ENCODE results near the gene PMS1.
A peak's percentile ranks its signal among the peaks of the same experiment; 100 is the strongest.
"Not testable (repeated sequence)": the region's sequence is repeated elsewhere in the genome, so short reads cannot be mapped to it uniquely, and the experiment has no call there.

The PMS1 gene

GRCh38 chr2:189818249-189819038, 34.2 kb downstream of the PMS1 start:
- DNase-seq, result no peak

- DNase-seq, result no peak
These were observed 35.1 kb downstream of the PMS1 start for GRCh38 chr2:189819297-189819704.

- no peak for DNase-seq
These were observed 37.9 kb downstream of the PMS1 start for GRCh38 chr2:189821953-189822748.

GRCh38 chr2:189824694-189825396, 40.6 kb downstream of the PMS1 start:
- DNase-seq, result no peak

- DNase-seq, result no peak
These were observed 41.8 kb downstream of the PMS1 start for GRCh38 chr2:189826039-189826438.

GRCh38 chr2:189829102-189829833, 45.0 kb downstream of the PMS1 start:
- DNase-seq, result no peak

- DNase-seq, result no peak
These were observed 46.3 kb downstream of the PMS1 start for GRCh38 chr2:189830510-189830909.

- no peak for DNase-seq
These were observed 49.8 kb downstream of the PMS1 start for GRCh38 chr2:189834059-189834458.

- not testable (repeated sequence) for DNase-seq
These were observed 50.4 kb downstream of the PMS1 start for GRCh38 chr2:189834642-189835041.

- no peak for DNase-seq
These were observed 51.8 kb downstream of the PMS1 start for GRCh38 chr2:189835855-189836558.

GRCh38 chr2:189836644-189837043, 52.4 kb downstream of the PMS1 start:
- peak; percentile 27 for DNase-seq

- no peak for DNase-seq
These were observed 53.1 kb downstream of the PMS1 start for GRCh38 chr2:189837326-189837725.

- DNase-seq, result no peak
These were observed 56.8 kb downstream of the PMS1 start for GRCh38 chr2:189841019-189841418.

- DNase-seq, result no peak
These were observed 64.0 kb downstream of the PMS1 start for GRCh38 chr2:189848276-189848675.

- DNase-seq, result no peak
These were observed 65.3 kb downstream of the PMS1 start for GRCh38 chr2:189849550-189849949.

- no peak for DNase-seq
These were observed 67.0 kb downstream of the PMS1 start for GRCh38 chr2:189851174-189851826.

GRCh38 chr2:189854187-189854586, 69.9 kb downstream of the PMS1 start:
- no peak for DNase-seq

- no peak for DNase-seq
These were observed 70.7 kb downstream of the PMS1 start for GRCh38 chr2:189854940-189855339.

- no peak for DNase-seq
These were observed 74.0 kb downstream of the PMS1 start for GRCh38 chr2:189858291-189858690.

GRCh38 chr2:189860161-189860560, 75.9 kb downstream of the PMS1 start:
- no peak for DNase-seq

- DNase-seq, result no peak
These were observed 78.5 kb downstream of the PMS1 start for GRCh38 chr2:189862751-189863150.

- no peak for DNase-seq
These were observed 81.6 kb downstream of the PMS1 start for GRCh38 chr2:189865826-189866225.
